ENCODE results near the gene DHFR2. TPM values are rescaled to one million over a fixed set of nuclear protein-coding genes. Genes with fewer than 3 reads are reported as not detected.

Gene DHFR2
- total RNA-seq, 2 experiments from 2014 or later, result 0.74 to 0.75 TPM

- Histone ChIP-seq H3K4me1 (ENCODE audit: insufficient read depth, low read length) (no peaks in the 10 kb centered on the region), H3K9me3 (ENCODE audit: control insufficient read depth in 1 of 2, insufficient read depth in 1 of 2, low read length in 2 of 2) (no peaks in the 10 kb centered on the region), H3K27me3 (ENCODE audit: control insufficient read depth in 1 of 2, insufficient read depth in 2 of 2, low read length in 2 of 2) (no peaks in the 10 kb centered on the region), H3K4me3 (ENCODE audit: low read length) (no peak overlapping the region), H3K27ac (ENCODE audit: low read depth in 1 of 2, low read length in 2 of 2) (no peak overlapping the region), H3K36me3 (ENCODE audit: insufficient read depth, low read length) (peaks cover 64% of the 10 kb centered on the region)
- DNase-seq, result peak in 2 of 14 experiments; percentile 14 to 20
- intact Hi-C loops (cut with DNase I, micrococcal nuclease), result no loop called here
- TF ChIP-seq CTCF (IDR thresholded peaks at IDR 0.05), result no peak
- ChIA-PET POLR2A (no interaction called here), CTCF (no interaction called here)
- peaks cover 66% of the 10 kb centered on the region for H3K36me3 Mint-ChIP-seq (ENCODE audit: low read depth)
- H3K4me1 Mint-ChIP-seq (ENCODE audit: low read depth), result no peaks in the 10 kb centered on the region
- no peak overlapping the region for H3K27ac Mint-ChIP-seq
- H3K27me3 Mint-ChIP-seq, result no peaks in the 10 kb centered on the region
- no peak overlapping the region for H3K4me3 Mint-ChIP-seq
- no peak for ATAC-seq (ENCODE audit: poor library complexity)
- no peaks in the 10 kb centered on the region for H3K9me3 Mint-ChIP-seq
These were observed 35.7 kb upstream of the DHFR2 start for GRCh38 chr3:94098452-94098851.

GRCh38 chr3:94095111-94095510 is 32.4 kb upstream of the DHFR2 start:
- Histone ChIP-seq H3K27me3 (ENCODE audit: control insufficient read depth in 1 of 2, insufficient read depth in 2 of 2, low read length in 2 of 2) (no peaks in the 10 kb centered on the region), H3K27ac (ENCODE audit: low read depth in 1 of 2, low read length in 2 of 2) (no peak overlapping the region), H3K9me3 (ENCODE audit: control insufficient read depth in 1 of 2, insufficient read depth in 1 of 2, low read length in 2 of 2) (no peaks in the 10 kb centered on the region), H3K36me3 (ENCODE audit: insufficient read depth, low read length) (peaks cover 60% of the 10 kb centered on the region), H3K4me3 (ENCODE audit: low read length) (no peak overlapping the region), H3K4me1 (ENCODE audit: insufficient read depth, low read length) (no peaks in the 10 kb centered on the region)
- peaks cover 88% of the 10 kb centered on the region for H3K36me3 Mint-ChIP-seq (ENCODE audit: low read depth)
- no peaks in the 10 kb centered on the region for H3K27me3 Mint-ChIP-seq
- no peak overlapping the region for H3K27ac Mint-ChIP-seq
- TF ChIP-seq CTCF (IDR thresholded peaks at IDR 0.05), result no peak
- H3K4me1 Mint-ChIP-seq (ENCODE audit: low read depth), result no peaks in the 10 kb centered on the region
- DNase-seq (no peak), ATAC-seq (ENCODE audit: poor library complexity) (no peak)
- ChIA-PET POLR2A (no interaction called here), CTCF (no interaction called here)
- H3K4me3 Mint-ChIP-seq, result no peak overlapping the region
- intact Hi-C loops (cut with DNase I, micrococcal nuclease), result no loop called here
- no peaks in the 10 kb centered on the region for H3K9me3 Mint-ChIP-seq

GRCh38 chr3:94093151-94093550 is 30.4 kb upstream of the DHFR2 start:
- TF ChIP-seq CTCF (IDR thresholded peaks at IDR 0.05), result no peak
- no peaks in the 10 kb centered on the region for H3K4me1 Mint-ChIP-seq (ENCODE audit: low read depth)
- Histone ChIP-seq H3K4me1 (ENCODE audit: insufficient read depth, low read length) (no peaks in the 10 kb centered on the region), H3K36me3 (ENCODE audit: insufficient read depth, low read length) (peaks cover 46% of the 10 kb centered on the region), H3K27ac (ENCODE audit: low read depth in 1 of 2, low read length in 2 of 2) (no peak overlapping the region), H3K27me3 (ENCODE audit: control insufficient read depth in 1 of 2, insufficient read depth in 2 of 2, low read length in 2 of 2) (no peaks in the 10 kb centered on the region), H3K9me3 (ENCODE audit: control insufficient read depth in 1 of 2, insufficient read depth in 1 of 2, low read length in 2 of 2) (no peaks in the 10 kb centered on the region), H3K4me3 (ENCODE audit: low read length) (no peak overlapping the region)
- ChIA-PET POLR2A (no interaction called here), CTCF (no interaction called here)
- H3K4me3 Mint-ChIP-seq, result no peak overlapping the region
- no peaks in the 10 kb centered on the region for H3K9me3 Mint-ChIP-seq
- no peak overlapping the region for H3K27ac Mint-ChIP-seq
- intact Hi-C loops (cut with DNase I, micrococcal nuclease), result no loop called here
- H3K36me3 Mint-ChIP-seq (ENCODE audit: low read depth), result peaks cover 85% of the 10 kb centered on the region
- no peak for DNase-seq
- no peaks in the 10 kb centered on the region for H3K27me3 Mint-ChIP-seq
- no peak for ATAC-seq (ENCODE audit: poor library complexity)
